GM19328 (cell line): ENCODE data around the gene PPP6R3.

ENCODE experiments used
- ATAC-seq: cut with Tn5 transposase; IDR thresholded peaks from one replicate; pipeline ENCODE4 v1.9.1; 2021; ENCODE audit warnings: mild to moderate bottlenecking, moderate library complexity; ENCODE audit not compliant: unreplicated experiment

PPP6R3 gene

DNA sequence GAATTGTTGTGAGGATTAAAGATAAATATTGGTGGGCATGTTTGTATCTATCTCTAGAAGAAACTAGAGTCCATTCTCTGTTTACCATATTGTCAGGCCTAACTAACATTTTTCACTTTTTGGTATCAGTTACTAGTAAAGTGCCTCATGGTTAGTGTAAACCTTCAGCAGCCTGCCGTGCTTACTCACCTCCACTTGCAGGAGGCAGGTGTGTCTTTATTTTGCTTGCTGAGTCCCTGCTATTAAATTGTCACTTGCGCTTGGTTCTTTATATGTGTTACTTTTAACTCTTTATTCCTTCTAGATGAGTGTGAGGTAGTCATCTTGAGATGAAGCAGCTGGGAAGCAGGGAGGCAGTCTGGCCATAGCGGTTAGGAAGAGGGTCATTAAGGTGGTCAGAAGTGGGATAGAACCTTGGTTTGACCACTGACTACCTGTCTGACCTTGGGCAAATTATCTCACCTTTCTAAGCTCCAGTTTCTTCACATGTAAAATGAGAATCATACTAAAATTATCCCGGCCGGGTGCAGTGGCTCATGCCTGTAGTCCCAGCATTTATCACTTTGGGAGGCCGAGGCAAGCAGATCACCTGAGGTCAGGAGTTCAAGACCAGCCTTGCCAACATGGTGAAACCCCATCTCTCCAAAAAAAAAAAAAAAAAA, 21.2 kb downstream of the PPP6R3 start:
- ATAC-seq = no peak

GRCh38 chr11:68488623-68489022, 28.1 kb downstream of the PPP6R3 start:
- no peak for ATAC-seq

- no peak for ATAC-seq
Measured at GRCh38 chr11:68495220-68495729, 34.7 kb downstream of the PPP6R3 start.

DNA sequence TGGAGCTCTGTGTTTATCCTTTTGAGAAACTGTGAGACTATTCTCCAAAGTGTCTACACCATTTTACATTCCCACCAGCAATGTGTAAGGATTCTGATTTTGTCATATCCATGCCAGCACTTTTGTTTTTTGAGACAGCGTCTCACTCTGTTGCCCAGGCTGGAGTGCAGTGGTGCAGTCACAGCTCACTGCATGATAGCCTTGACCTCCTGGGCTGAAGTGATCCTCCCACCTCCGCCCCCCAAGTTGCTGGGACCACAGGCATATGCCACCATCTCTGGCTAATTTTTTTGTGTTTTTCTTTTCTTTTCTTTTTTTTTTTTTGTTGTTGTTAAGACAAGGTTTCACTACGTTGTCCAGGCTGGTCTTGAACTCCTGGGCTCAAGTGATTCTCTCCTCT, 35.3 kb downstream of the PPP6R3 start:
- ATAC-seq = no peak

DNA sequence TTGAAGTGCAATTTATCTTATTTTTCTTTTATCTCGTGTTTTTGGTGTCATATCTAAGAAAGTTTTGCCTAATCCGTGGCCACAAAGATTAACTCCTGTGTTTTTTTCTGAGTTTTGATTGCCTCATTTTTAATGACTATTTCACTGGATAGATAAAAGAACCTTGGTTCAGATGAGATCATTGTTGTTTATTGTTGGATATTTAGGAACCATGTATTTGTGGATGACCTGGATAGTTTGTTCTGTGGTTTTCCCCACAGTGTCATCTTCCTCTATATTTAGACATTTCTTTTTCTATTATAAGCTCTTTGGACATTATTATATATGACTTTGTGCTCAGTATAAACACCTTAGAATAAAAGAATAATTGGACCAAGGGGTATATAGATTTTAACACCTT, 37.2 kb downstream of the PPP6R3 start:
- no peak for ATAC-seq

DNA sequence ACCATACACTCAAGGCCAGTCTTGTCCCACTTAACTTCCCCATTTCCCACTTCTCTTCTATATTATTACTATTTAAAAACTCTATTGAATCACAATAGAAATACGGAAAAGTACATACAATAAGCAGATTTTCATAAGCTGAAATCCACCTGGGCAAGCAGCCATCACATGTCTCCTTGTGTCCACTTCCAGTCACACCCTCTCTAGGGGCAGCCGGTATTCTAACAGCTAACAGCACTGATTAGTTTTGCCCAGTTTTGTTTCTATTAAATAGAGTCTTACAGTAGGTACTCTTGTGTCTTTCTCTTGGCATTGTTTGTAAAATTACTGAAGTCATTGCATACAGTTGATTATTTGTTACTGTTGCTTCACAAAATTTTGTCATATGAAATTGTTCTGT, 37.8 kb downstream of the PPP6R3 start:
- ATAC-seq = no peak

DNA sequence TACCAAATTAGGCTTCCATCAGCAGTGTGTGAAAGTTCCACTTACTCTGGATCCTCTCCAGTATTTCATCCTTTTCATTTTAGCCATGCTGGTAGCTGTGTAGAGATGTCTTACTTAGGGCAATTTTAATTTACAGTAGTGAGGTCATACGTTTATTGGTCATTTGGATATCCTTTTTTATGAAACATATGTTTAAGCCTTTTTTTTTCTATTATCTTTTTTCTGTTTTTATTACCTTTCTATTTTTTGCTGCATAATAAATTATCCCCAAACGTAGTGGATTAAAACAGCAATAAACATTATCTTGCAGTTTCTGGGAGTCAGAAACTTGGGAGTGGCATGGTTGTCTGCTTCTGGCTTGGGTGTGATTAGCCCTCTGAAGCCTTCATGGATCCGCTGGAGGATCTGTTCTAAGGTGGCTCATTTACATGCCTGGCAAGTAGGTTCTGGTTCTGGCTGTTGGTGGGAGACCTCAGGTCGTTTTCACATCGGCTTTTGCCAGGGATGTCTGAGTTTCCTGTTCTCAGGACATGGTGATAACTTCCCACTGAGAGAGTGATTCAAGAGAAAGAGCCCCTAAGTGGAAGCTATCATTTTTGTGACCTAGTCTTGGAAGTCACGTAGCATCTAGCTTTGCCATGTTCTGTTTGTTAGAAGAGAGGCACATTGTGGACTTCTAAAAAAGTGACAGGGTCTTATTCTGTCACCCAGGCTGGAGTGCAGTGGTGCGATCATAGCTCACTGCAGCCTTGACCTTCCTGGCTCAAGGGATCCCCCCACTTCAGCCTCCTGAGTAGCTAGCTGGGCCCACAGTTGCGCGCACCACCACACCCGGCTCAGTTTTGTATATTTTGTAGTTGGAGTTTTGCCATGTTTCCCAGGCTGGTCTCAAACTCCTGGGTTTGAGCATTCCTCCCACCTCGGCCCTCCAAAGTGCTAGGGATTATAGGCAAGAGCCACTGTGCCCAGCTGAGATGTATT, 38.6 kb downstream of the PPP6R3 start:
- no peak for ATAC-seq

DNA sequence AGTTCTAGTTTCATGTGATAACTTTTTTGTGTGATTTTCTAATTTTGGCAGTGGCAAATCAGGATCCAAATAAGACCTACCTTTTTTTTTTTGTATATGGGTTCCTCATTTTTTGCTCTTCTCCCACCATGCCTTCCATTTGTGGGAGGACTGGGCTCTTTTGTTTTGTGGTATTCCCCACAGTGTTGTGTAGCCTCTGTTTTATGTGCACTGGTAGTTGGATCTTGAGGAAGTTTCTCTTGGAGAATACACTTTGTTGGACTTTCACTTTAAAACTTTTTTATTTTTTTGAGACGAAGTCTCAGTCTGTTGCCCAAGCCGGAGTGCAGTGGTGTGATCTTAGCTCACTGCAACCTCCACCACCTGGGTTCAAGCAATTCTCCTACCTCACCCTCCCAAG, 39.7 kb downstream of the PPP6R3 start:
- ATAC-seq = no peak

DNA sequence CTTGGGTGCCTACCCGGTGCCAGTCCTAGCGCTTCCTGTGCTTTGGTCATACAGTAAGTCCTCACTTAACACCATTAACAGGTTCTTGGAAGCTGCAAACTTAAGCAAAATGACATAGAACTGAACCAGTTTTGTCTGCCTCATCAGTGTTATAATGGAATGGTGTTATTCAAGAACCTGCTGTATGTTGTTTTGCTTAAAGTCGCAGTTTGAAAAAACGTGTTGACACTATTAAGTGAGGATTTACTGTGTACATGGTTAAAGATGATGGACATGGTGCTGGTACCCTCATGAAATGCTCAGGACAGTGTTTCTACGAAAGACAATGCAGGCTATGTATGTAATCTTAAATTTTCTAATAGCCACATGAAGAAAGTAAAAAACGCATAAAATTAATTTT, 41.3 kb downstream of the PPP6R3 start:
- no peak for ATAC-seq

- no peak for ATAC-seq
Measured at GRCh38 chr11:68503251-68503687, 42.7 kb downstream of the PPP6R3 start.

- ATAC-seq = no peak
Measured at GRCh38 chr11:68503792-68504191, 43.2 kb downstream of the PPP6R3 start.

DNA sequence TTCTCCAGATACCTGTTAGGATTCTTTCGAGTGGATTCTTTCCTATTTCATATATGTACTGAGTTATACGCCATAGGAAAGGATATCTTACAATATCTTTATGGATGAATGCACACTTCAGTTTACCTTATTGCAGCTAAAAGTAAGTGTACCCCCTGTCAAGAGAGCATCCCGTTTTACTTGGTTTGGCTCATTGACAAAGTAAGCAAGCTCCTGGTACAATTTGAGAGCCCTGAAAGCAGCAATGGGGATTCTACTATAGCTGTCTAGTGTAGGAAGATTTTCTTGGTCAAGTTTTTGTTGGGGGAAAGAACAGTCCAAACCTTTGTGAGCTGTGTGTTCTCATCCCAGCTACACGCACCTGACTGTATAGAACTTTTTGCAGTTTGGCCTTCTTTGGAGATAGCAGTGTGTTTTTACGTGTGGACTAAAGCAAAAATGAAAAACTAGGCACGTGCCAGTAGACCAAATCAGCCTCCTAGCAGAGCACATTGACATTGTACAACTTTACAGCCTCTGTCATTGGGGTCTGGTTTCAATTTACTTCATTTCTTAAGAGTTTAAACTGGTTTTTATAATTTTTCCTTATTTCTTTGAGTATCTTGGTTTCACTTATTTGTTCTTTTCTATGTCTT, 44.0 kb downstream of the PPP6R3 start:
- no peak for ATAC-seq

DNA sequence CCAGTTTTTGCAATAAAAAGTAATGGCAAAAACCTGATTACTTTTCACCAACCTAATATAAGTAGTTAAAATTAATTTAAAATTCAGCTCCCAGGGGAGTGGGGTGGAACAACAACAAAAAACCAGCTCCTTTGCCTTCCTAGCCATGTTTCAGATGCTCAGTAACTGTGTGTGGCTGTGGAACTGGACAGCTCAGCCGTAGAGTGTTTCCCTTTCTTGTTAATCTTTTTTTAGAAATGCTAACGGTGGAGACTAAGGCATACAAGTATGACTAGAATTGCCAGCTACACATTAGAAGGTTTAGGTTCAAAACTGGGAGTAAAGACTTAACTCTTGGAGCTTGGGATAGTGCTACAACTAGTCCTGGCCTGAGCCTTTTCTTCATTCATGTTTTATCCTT, 45.0 kb downstream of the PPP6R3 start:
- no peak for ATAC-seq

DNA sequence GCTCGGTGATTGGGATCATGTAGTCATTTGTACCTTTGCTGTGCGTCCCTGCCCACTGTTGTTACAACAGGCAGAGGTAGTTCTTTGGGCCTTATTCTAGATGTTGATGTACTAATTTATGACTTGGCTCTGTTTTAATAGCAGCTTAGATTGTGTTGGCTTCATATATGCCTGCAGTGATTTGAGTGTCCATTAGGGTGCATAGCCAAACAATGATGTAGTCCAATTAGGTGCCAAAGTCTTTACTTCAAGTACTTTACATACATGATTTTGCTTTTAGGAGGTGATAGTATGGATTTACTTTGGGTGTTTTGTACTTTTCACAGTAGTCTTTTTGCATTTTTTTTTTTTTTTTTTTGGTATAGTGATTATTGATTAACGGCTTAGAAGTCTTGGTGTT, 46.4 kb downstream of the PPP6R3 start:
- no peak for ATAC-seq

GRCh38 chr11:68508425-68508824, 47.9 kb downstream of the PPP6R3 start:
- ATAC-seq = no peak

DNA sequence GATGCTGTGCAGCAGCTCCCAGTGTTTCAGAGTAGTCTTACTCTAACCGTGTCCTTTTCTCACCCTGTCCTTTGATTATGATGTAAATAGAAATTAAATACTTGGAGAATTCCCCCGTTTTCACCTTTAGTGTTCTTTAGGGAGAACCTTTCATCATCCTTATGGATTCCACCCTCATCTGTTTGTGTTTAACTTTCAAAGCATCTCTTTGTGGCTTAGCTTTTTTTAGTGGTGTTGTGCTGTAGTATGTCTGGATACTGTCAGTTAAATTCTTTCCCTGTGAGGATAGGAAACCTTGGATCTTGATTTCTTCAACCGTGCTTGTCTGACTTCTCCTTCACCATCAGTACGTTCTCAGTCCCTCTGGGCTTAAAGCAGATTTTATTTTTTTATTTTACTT, 48.5 kb downstream of the PPP6R3 start:
- ATAC-seq = no peak

DNA sequence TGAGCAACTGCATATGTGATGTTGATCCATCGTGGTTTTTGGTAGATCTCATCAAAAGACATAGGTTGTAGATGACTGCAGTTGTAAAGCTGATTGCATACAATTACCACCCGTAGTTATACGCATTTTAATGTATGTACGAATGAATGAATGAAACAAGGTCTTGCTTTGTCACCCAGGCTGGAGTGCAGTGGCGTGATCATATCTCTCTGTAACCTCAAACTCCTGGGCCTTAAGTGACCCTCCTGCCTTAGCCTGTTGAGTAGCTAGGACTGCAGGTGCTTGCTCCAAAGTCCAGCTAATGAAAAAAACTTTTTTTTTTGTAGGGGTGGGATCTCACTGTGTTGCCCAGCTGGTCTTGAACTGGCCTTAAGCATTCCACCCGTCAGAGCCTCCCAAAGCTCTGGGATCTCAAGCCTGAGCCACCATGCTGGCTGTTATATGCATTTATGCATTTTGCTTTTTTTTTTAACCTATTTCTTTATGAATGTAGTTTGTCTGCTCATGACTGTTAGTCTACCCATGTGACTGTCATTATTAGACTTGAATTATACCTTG, 53.5 kb downstream of the PPP6R3 start:
- ATAC-seq = no peak

DNA sequence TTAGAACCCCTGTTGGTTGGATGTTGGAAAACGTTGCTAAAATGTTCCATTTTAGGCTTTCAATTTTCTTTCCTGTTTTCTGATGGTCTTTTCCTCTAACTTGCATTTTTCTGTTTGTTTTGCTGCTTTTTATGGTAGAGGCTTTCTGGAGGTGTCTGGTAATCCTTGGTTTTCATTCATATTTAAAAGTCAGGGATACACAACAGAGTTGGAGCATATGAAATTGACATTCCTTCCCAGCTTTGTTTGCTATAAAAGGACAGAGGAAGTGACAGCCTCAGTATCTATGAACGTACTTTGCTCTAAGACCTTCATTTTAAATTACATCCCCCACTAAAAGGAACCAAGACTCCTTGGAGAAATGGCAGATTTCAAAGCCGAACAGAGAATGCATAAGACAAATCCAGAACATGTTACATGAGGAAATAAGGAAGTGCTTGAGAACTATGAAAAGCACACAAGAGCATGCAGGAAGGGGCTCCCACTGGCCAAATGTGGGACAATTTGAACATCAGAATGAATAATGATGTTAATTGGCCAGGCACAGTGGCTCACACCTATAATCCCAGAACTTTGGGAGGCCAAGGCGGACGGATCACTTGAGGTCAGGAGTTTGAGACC, 56.7 kb downstream of the PPP6R3 start:
- ATAC-seq = no peak

DNA sequence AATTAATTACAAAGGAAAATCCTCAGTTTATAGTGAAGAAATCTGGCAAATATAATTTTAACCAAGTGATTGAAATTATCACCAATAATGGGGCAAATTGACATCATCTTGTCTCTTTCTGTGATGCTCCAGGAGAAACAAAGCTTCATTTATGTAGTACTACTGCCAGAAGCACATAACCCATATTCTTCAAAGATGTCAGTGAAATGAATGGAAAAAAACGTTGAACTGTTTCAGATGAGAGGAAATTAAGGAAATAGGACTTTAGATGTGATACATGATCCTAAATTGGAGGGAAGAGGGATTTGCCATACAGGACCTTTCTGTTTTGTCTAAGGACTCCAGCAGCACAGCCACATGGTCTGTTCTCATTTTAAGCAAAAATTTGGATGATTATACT, 57.6 kb downstream of the PPP6R3 start:
- ATAC-seq = no peak

- no peak for ATAC-seq
Measured at GRCh38 chr11:68521969-68522652, 61.6 kb downstream of the PPP6R3 start.
